Endothelial cell of umbilical vein (primary cell): ENCODE measurements around the gene GULP1. TPM values are rescaled to one million over a fixed set of nuclear protein-coding genes. Genes with fewer than 3 reads are reported as not detected.

ENCODE experiments used
- BruUV-seq: library from RNA; stranded (reverse); fragments of 400-500 nt; replicated peaks from 2 replicates; lab custom pipeline; 2021; lab: Mats Ljungman, UMichigan
- CTCF ChIA-PET: fragments of 300-600, 350-600 bp; sonication (Branson Sonifier 250); formaldehyde crosslinking; loops from one replicate; lab custom pipeline; 2021; ENCODE audit warnings: antibody characterized with exemption, inconsistent platforms; lab: Charles Lee
- POLR2A ChIA-PET: fragments of 300-600, 350-600 bp; sonication (Branson Sonifier 250); formaldehyde crosslinking; loops from one replicate; lab custom pipeline; 2021; ENCODE audit warnings: antibody characterized with exemption, inconsistent platforms; lab: Charles Lee
- DNase-seq: peaks from one replicate; pipeline ENCODE4 v3.0.0-alpha.2; 2011; ENCODE audit warnings: low read depth, low spot score
- FAIRE-seq: peaks from 2 replicates; lab custom pipeline; 2011; peaks lifted over from hg19 to GRCh38; lab: Jason Lieb, UNC
- H2AFZ ChIP-seq: 2 replicates; pipeline ENCODE4 v1.6.0; 2012; ENCODE audit warnings: low read depth, low read length, control low read depth, inconsistent platforms
- H3K27ac ChIP-seq: 2 replicates; pipeline ENCODE4 v1.5.1; 2011; ENCODE audit warnings: low read depth, mild to moderate bottlenecking, control low read depth, low read length, moderate library complexity; ENCODE audit not compliant: insufficient read depth
- H3K27me3 ChIP-seq, 2 experiments: 2 replicates each; pipeline versions ENCODE4 v1.6.0 to v1.6.1; 2011; ENCODE audit warnings: low read length in 2 of 2, mixed read lengths in 1 of 2; ENCODE audit not compliant: control insufficient read depth in 2 of 2, insufficient read depth in 2 of 2
- H3K36me3 ChIP-seq, 2 experiments: 2 replicates in 1 of 2; 3 replicates in 1 of 2; pipeline ENCODE4 v1.5.1; 2011; ENCODE audit warnings: low read length in 2 of 2, mild to moderate bottlenecking in 1 of 2, moderate library complexity in 1 of 2; ENCODE audit not compliant: control insufficient read depth in 2 of 2, insufficient read depth in 2 of 2; ENCODE audit errors: extremely low read depth in 1 of 2
- H3K4me1 ChIP-seq: 3 replicates; pipeline ENCODE4 v1.5.1; 2011; ENCODE audit warnings: mild to moderate bottlenecking, low read length; ENCODE audit not compliant: control insufficient read depth, insufficient read depth; ENCODE audit errors: extremely low read depth
- H3K4me2 ChIP-seq: 2 replicates; pipeline ENCODE4 v1.6.1; 2011; ENCODE audit warnings: low read length, control low read depth, mixed read lengths; ENCODE audit not compliant: insufficient read depth
- H3K4me3 ChIP-seq, 3 experiments: fragments of 200-600 bp in 1 of 3; sonication (generic), shearing (Covaris generic) in 1 of 3; replicated peaks in 1 of 3; 2 replicates each; pipeline ENCODE4 v1.5.1; 2011 to 2016; ENCODE audit warnings: control low read depth in 3 of 3, low read length in 3 of 3, mild to moderate bottlenecking in 2 of 3, inconsistent platforms in 1 of 3, low read depth in 1 of 3, moderate library complexity in 1 of 3; ENCODE audit not compliant: insufficient read depth in 1 of 3
- H3K79me2 ChIP-seq: 2 replicates; pipeline ENCODE4 v1.6.0; 2012; ENCODE audit warnings: low read length, inconsistent platforms; ENCODE audit not compliant: control insufficient read depth, insufficient read depth
- H3K9ac ChIP-seq: replicated peaks from 2 replicates; pipeline ENCODE3; 2011; ENCODE audit warnings: low read length, control low read depth; ENCODE audit not compliant: insufficient read depth; ENCODE audit errors: extremely low read depth
- H3K9me1 ChIP-seq: replicated peaks from 3 replicates; pipeline ENCODE4 v1.6.0; 2011; ENCODE audit warnings: mild to moderate bottlenecking, low read length; ENCODE audit not compliant: control insufficient read depth, insufficient read depth; ENCODE audit errors: extremely low read depth
- H3K9me3 ChIP-seq: replicated peaks from 2 replicates; pipeline ENCODE4 v1.5.1; 2012; ENCODE audit warnings: low read length, inconsistent platforms; ENCODE audit not compliant: control insufficient read depth, insufficient read depth
- H4K20me1 ChIP-seq: replicated peaks from 2 replicates; pipeline ENCODE3; 2011; ENCODE audit warnings: mild to moderate bottlenecking, low read length; ENCODE audit not compliant: control insufficient read depth, insufficient read depth; ENCODE audit errors: extremely low read depth
- CTCF ChIP-seq, 2 donors: IDR thresholded peaks; 1 replicate in 1 of 2; 2 replicates in 1 of 2; pipeline ENCODE4 v1.5.1; 2011; ENCODE audit warnings: low read length in 2 of 2, mild to moderate bottlenecking in 2 of 2, moderate library complexity in 2 of 2, control low read depth in 1 of 2, inconsistent platforms in 1 of 2, low read depth in 1 of 2; ENCODE audit not compliant: insufficient read depth in 1 of 2; ENCODE audit errors: extremely low read depth in 1 of 2
- EZH2 ChIP-seq: IDR thresholded peaks from 2 replicates; pipeline ENCODE4 v1.6.1; 2012; ENCODE audit warnings: borderline replicate concordance, low read depth, mild to moderate bottlenecking, moderate library complexity, low read length, inconsistent platforms; ENCODE audit not compliant: severe bottlenecking
- FOS ChIP-seq: IDR thresholded peaks from 2 replicates; pipeline ENCODE4 v1.6.1; 2011; ENCODE audit warnings: mild to moderate bottlenecking, low read length, moderate library complexity, borderline replicate concordance; ENCODE audit not compliant: insufficient read depth
- GATA2 ChIP-seq: IDR thresholded peaks from 2 replicates; pipeline ENCODE4 v1.7.0; 2011; ENCODE audit warnings: low read depth, mild to moderate bottlenecking, moderate library complexity, mixed read lengths, low read length; ENCODE audit not compliant: insufficient read length, insufficient read depth
- JUN ChIP-seq: IDR thresholded peaks from 2 replicates; pipeline ENCODE4 v1.6.1; 2011; ENCODE audit warnings: borderline replicate concordance, low read depth; ENCODE audit not compliant: insufficient read length, insufficient read depth
- MAX ChIP-seq: IDR thresholded peaks from 2 replicates; pipeline ENCODE4 v1.6.1; 2011; ENCODE audit not compliant: insufficient read depth, insufficient read length
- MYC ChIP-seq: IDR thresholded peaks from one replicate; pipeline ENCODE4 v1.6.1; 2011; ENCODE audit warnings: mild to moderate bottlenecking, low read depth, low read length
- POLR2A ChIP-seq: IDR thresholded peaks from 2 replicates; pipeline ENCODE4 v1.6.1; 2012; ENCODE audit warnings: low read depth, mild to moderate bottlenecking, control low read depth, low read length
- POLR2AphosphoS5 ChIP-seq: IDR thresholded peaks from 2 replicates; pipeline ENCODE4 v1.6.1; 2012; ENCODE audit warnings: low read depth, mild to moderate bottlenecking, control low read depth, low read length, moderate library complexity; ENCODE audit not compliant: insufficient read depth
- dilution Hi-C: fragments of 300-500 bp; cut with MboI; formaldehyde crosslinking; loops from one replicate; pipeline ENCODE4 v1.15.0; 2019; ENCODE audit warnings: low sequenced_read_pairs; ENCODE audit not compliant: extremely low pct_ligation_motif_present
- intact Hi-C: fragments of 100-400 bp; cut with micrococcal nuclease; formaldehyde crosslinking; loops from one replicate; pipeline ENCODE4 v1.10.0; 2022
- polyA plus RNA-seq, 4 experiments: library from polyadenylated mRNA; depleted of rRNA in 3 of 4; stranded (reverse) in 3 of 4; unstranded in 1 of 4; fragments of >200 nt; gene quantifications; 2 replicates each; pipeline versions ENCODE4 v1.2.1 to v1.2.3, GENCODE V29; 2011 to 2012; ENCODE audit warnings: missing spikeins in 1 of 4
- total RNA-seq: library from RNA; stranded (reverse); gene quantifications from 2 replicates; pipeline ENCODE4 v1.2.3, GENCODE V29; 2021

GULP1 gene
- total and polyA plus RNA-seq, 2 donors (not counting 3 experiments of a cell fraction or from before 2014, with no cell fraction given), result 24.4 to 53.8 TPM

DNA sequence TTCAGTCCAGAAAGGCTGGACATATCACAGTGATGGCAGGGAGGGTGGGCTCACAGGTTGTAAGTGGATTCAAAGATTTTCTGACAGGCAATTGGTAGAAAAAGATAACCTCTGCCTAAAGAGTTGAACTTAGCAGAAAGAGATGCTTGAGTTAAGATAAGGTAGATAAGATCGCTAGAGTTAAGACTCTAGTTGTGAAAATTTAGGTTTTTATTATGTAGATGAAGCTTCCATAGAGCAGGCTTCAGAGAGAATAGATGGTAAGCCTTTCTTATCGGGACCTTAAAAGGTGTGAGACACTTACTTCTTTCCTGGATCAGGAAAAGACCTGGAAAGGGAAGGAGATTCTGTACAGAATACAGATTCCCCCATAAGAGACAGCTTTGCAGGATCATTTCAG is 134.4 kb downstream of the GULP1 start:
- DNase-seq (no peak), FAIRE-seq (no peak)
- no peaks in the 10 kb centered on the region for H3K36me3 ChIP-seq
- no peaks in the 10 kb centered on the region for H3K9me1 ChIP-seq
- no peaks in the 10 kb centered on the region for H4K20me1 ChIP-seq
- H3K4me1 ChIP-seq, result no peaks in the 10 kb centered on the region
- dilution Hi-C loops, result no loop called here
- H3K9me3 ChIP-seq, result no peaks in the 10 kb centered on the region
- POLR2A ChIA-PET, result no interaction called here
- no peak overlapping the region for H3K4me3 ChIP-seq
- intact Hi-C loops, result no loop called here
- H3K79me2 ChIP-seq, result peaks cover 2% of the 10 kb centered on the region
- H3K27ac ChIP-seq, result no peak overlapping the region
- no TSS peak for BruUV-seq
- TF ChIP-seq MYC (no peak), CTCF (IDR thresholded peaks at IDR 0.05; ENCODE audit: extremely low read depth in 1 of 2, insufficient read depth in 1 of 2, low read depth in 1 of 2, low read length in 2 of 2) (no peak), POLR2A (no peak), GATA2 (no peak)
- H3K4me2 ChIP-seq, result no peak overlapping the region
- no peak overlapping the region for H2AFZ ChIP-seq
- H3K27me3 ChIP-seq, result no peaks in the 10 kb centered on the region
- no peak overlapping the region for H3K9ac ChIP-seq
- CTCF ChIA-PET, result no interaction called here

DNA sequence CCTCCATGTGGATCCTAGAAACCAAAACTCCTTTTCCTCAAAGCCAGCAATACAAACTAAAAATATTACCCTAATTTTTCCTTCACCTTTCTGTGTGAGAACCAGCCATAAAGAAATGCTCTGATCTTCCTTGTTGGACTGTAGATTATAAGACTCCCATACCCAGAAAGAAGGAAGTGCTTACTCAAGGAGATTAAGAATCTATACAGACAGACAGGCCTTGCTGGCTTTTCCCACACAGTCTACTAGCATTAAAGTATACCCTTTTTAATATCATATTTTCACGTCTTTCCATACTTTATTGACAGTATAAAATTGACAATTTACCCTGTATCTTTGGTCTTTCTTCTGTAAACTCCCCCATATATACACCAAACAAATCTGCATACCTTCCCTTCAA is 139.0 kb downstream of the GULP1 start:
- Histone ChIP-seq H3K4me3 (no peak overlapping the region), H3K4me2 (no peak overlapping the region), H3K79me2 (peaks cover 2% of the 10 kb centered on the region), H3K9ac (no peak overlapping the region), H3K27me3 (no peaks in the 10 kb centered on the region), H3K27ac (no peak overlapping the region), H3K9me1 (no peaks in the 10 kb centered on the region), H3K9me3 (no peaks in the 10 kb centered on the region), H3K36me3 (no peaks in the 10 kb centered on the region), H2AFZ (no peak overlapping the region), H4K20me1 (no peaks in the 10 kb centered on the region), H3K4me1 (no peaks in the 10 kb centered on the region)
- DNase-seq, result no peak
- intact Hi-C loops (no loop called here), dilution Hi-C loops (no loop called here)
- CTCF ChIA-PET, result interaction anchor here (1.5 kb wide), 1 partner anchor 13 kb away, joined by 4 read pairs; no protein-coding TSS in a partner anchor
- no TSS peak for BruUV-seq
- POLR2A ChIA-PET, result no interaction called here
- FAIRE-seq, result no peak
- TF ChIP-seq POLR2AphosphoS5, result no peak
- TF ChIP-seq MYC, result no peak
- TF ChIP-seq FOS, result no peak
- TF ChIP-seq GATA2, result no peak
- TF ChIP-seq JUN, result no peak
- TF ChIP-seq EZH2, result no peak
- TF ChIP-seq POLR2A, result no peak
- no peak for TF ChIP-seq MAX
- TF ChIP-seq CTCF (IDR thresholded peaks at IDR 0.05; ENCODE audit: extremely low read depth in 1 of 2, insufficient read depth in 1 of 2, low read depth in 1 of 2, low read length in 2 of 2), result no peak
